ENCODE data around the gene UTF1.

The UTF1 gene

DNA sequence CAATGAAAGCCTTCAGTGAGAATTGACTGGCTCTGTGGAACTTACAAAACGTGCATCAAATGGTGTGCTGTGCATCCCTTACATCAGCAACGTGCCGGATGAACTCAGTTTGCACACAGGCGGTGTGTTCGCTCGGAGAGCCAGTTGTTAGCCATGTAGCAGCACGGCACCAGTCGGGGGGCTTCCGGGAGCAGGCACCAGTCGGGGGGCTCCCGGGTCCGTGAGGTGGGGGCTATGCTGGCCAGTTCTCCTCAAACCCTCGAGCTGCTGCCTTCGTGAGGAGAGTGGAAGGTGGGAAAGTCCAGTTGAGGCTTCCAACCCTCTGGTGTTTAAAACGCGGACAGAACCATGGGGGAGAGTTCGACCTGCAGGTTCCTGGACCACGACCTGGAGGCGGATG is 34.9 kb upstream of the UTF1 start:
- no peaks in the 10 kb centered on the region for H3K36me3 ChIP-seq (ENCODE audit: control insufficient read depth in 1 of 2, insufficient read depth in 2 of 2, low read length in 2 of 2)
- H3K23ac ChIP-seq (ENCODE audit: low read length), result no peak overlapping the region
- H3K27ac ChIP-seq (ENCODE audit: low read depth, low read length), result no peak overlapping the region
- H4K12ac ChIP-seq (ENCODE audit: low read depth, low read length), result no peak overlapping the region
- H3K9ac ChIP-seq (ENCODE audit: low read length), result no peak overlapping the region
- no peak overlapping the region for H3K4me2 ChIP-seq (ENCODE audit: low read length)
- H2BK120ac ChIP-seq (ENCODE audit: insufficient read depth, low read length, poor library complexity), result no peak overlapping the region
- no peak overlapping the region for H3K4ac ChIP-seq (ENCODE audit: low read depth, low read length)
- H3K18ac ChIP-seq (ENCODE audit: low read length), result no peak overlapping the region
- H3K14ac ChIP-seq (ENCODE audit: low read length), result no peak overlapping the region
- DNase-seq, result no peak
- peaks cover 8% of the 10 kb centered on the region for H3K9me3 ChIP-seq (ENCODE audit: insufficient read depth, low read depth, low read length)
- no peak overlapping the region for H4K8ac ChIP-seq (ENCODE audit: low read depth, low read length)
- no peaks in the 10 kb centered on the region for H3K27me3 ChIP-seq (ENCODE audit: insufficient read depth, low read length)
- no peaks in the 10 kb centered on the region for H3K79me2 ChIP-seq (ENCODE audit: control insufficient read depth, insufficient read depth, low read length, poor library complexity)
- H3K4me3 ChIP-seq (ENCODE audit: low read depth, low read length), result peak overlapping the region; percentile 9
- H3K79me1 ChIP-seq (ENCODE audit: low read length), result no peaks in the 10 kb centered on the region
- no peaks in the 10 kb centered on the region for H3K4me1 ChIP-seq (ENCODE audit: control insufficient read depth in 1 of 2, insufficient read depth in 2 of 2, low read length in 2 of 2)
- no peak overlapping the region for H2BK12ac ChIP-seq (ENCODE audit: low read length)
- H4K91ac ChIP-seq (ENCODE audit: low read depth, low read length), result no peak overlapping the region
- H2BK5ac ChIP-seq (ENCODE audit: low read depth, low read length, poor library complexity), result no peak overlapping the region
- H2AK5ac ChIP-seq (ENCODE audit: low read length), result no peak overlapping the region
- H2AFZ ChIP-seq (ENCODE audit: insufficient read depth, low read length, poor library complexity), result no peak overlapping the region
- no CpG with 5 or more reads among the region's 19 CpGs for WGBS (ENCODE audit: extremely low coverage, insufficient coverage, insufficient read length)

DNA sequence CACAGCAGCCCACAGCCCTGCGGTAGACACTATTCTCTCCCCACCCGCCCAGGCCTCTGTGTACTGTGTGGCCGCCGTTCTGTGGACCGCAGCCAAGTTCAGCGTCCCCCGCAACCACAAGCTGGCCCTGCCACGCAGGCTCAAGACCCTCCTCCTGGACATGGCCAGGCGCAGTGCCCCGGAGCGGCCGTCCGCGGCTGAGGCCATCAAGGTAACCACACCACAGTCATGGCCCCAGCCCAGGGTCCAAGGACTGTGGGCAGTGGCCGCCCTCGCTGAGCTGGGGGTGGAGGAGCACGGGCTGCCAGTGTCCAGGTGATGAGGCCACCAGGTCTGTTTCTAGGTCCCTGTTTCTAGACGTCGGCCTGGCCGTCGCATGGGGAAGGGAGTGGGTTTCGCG is 34.4 kb upstream of the UTF1 start:
- Histone ChIP-seq H2BK120ac (ENCODE audit: insufficient read depth, low read length, poor library complexity) (no peak overlapping the region), H3K14ac (ENCODE audit: low read length) (no peak overlapping the region), H3K27me3 (ENCODE audit: insufficient read depth, low read length) (no peaks in the 10 kb centered on the region), H4K12ac (ENCODE audit: low read depth, low read length) (no peak overlapping the region), H3K4me1 (ENCODE audit: control insufficient read depth in 1 of 2, insufficient read depth in 2 of 2, low read length in 2 of 2) (no peaks in the 10 kb centered on the region), H3K23ac (ENCODE audit: low read length) (no peak overlapping the region), H3K9ac (ENCODE audit: low read length) (no peak overlapping the region), H3K9me3 (ENCODE audit: insufficient read depth, low read depth, low read length) (peaks cover 8% of the 10 kb centered on the region), H2BK12ac (ENCODE audit: low read length) (no peak overlapping the region), H4K8ac (ENCODE audit: low read depth, low read length) (no peak overlapping the region), H3K79me1 (ENCODE audit: low read length) (no peaks in the 10 kb centered on the region), H2BK5ac (ENCODE audit: low read depth, low read length, poor library complexity) (no peak overlapping the region), H2AK5ac (ENCODE audit: low read length) (no peak overlapping the region), H3K36me3 (ENCODE audit: control insufficient read depth in 1 of 2, insufficient read depth in 2 of 2, low read length in 2 of 2) (no peaks in the 10 kb centered on the region), H3K18ac (ENCODE audit: low read length) (no peak overlapping the region), H4K91ac (ENCODE audit: low read depth, low read length) (no peak overlapping the region), H3K4me3 (ENCODE audit: low read depth, low read length) (no peak overlapping the region), H3K27ac (ENCODE audit: low read depth, low read length) (no peak overlapping the region), H2AFZ (ENCODE audit: insufficient read depth, low read length, poor library complexity) (no peak overlapping the region), H3K4ac (ENCODE audit: low read depth, low read length) (no peak overlapping the region), H3K79me2 (ENCODE audit: control insufficient read depth, insufficient read depth, low read length, poor library complexity) (no peaks in the 10 kb centered on the region), H3K4me2 (ENCODE audit: low read length) (no peak overlapping the region)
- no peak for DNase-seq
- no CpG with 5 or more reads among the region's 23 CpGs for WGBS (ENCODE audit: extremely low coverage, insufficient coverage, insufficient read length)

DNA sequence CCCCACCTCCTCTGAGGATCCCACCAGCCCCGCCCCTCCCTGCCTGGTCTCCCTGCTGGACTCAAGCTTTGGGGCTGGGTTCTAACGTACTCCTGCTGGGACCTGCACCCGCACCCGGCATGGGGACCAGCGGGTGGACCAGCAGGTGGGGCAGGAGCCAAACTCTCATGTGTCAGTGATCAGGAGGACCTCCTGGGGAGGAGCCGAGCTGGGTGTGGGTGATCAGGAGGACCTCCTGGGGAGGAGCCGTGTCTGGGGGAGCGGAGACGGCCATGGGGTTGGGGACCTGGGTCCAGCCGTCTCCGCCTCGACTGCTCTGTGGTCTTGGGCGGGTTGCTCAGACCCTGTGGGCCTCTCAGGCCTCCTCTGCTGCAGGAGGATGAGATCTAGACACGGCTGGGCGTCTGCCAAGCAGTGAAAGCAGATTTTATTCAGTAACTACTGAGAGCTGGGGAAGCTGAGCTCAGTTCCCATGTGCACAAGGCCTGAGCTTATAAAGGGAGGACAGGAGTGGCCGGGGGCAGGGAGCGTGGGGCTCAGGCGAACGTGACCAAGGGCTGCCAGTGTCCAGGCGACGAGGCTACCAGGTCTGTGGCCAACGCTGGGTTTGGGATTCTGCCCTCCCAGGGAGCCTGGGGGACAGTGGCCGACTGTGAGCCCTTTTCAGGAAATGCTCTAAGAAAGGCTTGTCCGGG is 33.6 kb upstream of the UTF1 start:
- H3K79me1 ChIP-seq (ENCODE audit: low read length), result no peaks in the 10 kb centered on the region
- no peaks in the 10 kb centered on the region for H3K36me3 ChIP-seq (ENCODE audit: control insufficient read depth in 1 of 2, insufficient read depth in 2 of 2, low read length in 2 of 2)
- no peak overlapping the region for H2BK12ac ChIP-seq (ENCODE audit: low read length)
- H4K8ac ChIP-seq (ENCODE audit: low read depth, low read length), result no peak overlapping the region
- no peak overlapping the region for H3K4me2 ChIP-seq (ENCODE audit: low read length)
- H4K91ac ChIP-seq (ENCODE audit: low read depth, low read length), result no peak overlapping the region
- no peak overlapping the region for H3K4me3 ChIP-seq (ENCODE audit: low read depth, low read length)
- H3K4me1 ChIP-seq (ENCODE audit: control insufficient read depth in 1 of 2, insufficient read depth in 2 of 2, low read length in 2 of 2), result no peaks in the 10 kb centered on the region
- no peak overlapping the region for H2AFZ ChIP-seq (ENCODE audit: insufficient read depth, low read length, poor library complexity)
- no peak overlapping the region for H2BK5ac ChIP-seq (ENCODE audit: low read depth, low read length, poor library complexity)
- no CpG with 5 or more reads among the region's 24 CpGs for WGBS (ENCODE audit: extremely low coverage, insufficient coverage, insufficient read length)
- H3K14ac ChIP-seq (ENCODE audit: low read length), result no peak overlapping the region
- no peaks in the 10 kb centered on the region for H3K27me3 ChIP-seq (ENCODE audit: insufficient read depth, low read length)
- H4K12ac ChIP-seq (ENCODE audit: low read depth, low read length), result no peak overlapping the region
- H3K4ac ChIP-seq (ENCODE audit: low read depth, low read length), result no peak overlapping the region
- H2AK5ac ChIP-seq (ENCODE audit: low read length), result no peak overlapping the region
- DNase-seq, result no peak
- H3K27ac ChIP-seq (ENCODE audit: low read depth, low read length), result no peak overlapping the region
- no peak overlapping the region for H2BK120ac ChIP-seq (ENCODE audit: insufficient read depth, low read length, poor library complexity)
- H3K18ac ChIP-seq (ENCODE audit: low read length), result no peak overlapping the region
- no peaks in the 10 kb centered on the region for H3K79me2 ChIP-seq (ENCODE audit: control insufficient read depth, insufficient read depth, low read length, poor library complexity)
- no peak overlapping the region for H3K23ac ChIP-seq (ENCODE audit: low read length)
- peaks cover 8% of the 10 kb centered on the region for H3K9me3 ChIP-seq (ENCODE audit: insufficient read depth, low read depth, low read length)
- no peak overlapping the region for H3K9ac ChIP-seq (ENCODE audit: low read length)

DNA sequence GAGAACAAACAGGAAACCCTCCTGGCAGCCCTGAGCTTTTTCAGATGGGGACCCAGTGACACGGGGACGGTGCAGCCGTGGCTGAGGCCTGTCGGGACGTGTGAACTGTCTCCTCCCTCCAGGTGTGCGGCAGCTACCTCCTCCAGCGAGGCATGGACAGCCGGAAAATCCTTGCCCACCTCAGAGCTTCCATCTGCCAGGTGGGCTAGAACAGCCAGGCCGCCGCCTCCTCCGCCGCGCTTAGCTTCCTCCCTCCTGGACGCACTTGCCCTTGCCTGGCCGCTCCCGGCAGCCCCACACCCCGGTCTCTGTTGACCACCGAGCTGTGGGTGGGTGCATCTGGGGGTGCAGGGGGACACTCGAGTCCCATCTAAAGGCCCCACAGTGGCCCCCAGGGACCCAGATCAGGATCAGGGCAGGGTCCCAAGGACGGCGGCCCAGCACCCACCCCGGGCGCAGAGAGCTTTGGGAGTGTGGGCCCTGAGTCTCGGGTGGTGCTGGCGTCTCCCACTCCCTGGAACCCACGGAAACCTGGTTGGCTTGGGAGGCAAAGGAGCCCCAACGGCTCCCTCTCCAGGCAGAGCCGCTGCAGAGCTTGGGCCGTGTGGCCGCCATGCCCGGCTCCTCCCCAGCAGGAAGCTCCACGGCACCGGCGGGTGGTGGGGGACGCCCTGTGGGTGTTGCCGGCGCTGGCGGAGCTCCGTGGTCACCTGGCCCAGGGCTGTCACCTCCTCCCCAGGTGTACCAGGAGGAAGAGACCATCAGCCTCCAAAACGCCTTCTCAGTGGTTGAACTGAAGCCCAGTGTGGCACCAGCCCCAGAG is 32.9 kb upstream of the UTF1 start:
- Histone ChIP-seq H3K36me3 (ENCODE audit: control insufficient read depth in 1 of 2, insufficient read depth in 2 of 2, low read length in 2 of 2) (no peaks in the 10 kb centered on the region), H3K79me2 (ENCODE audit: control insufficient read depth, insufficient read depth, low read length, poor library complexity) (no peaks in the 10 kb centered on the region), H2AK5ac (ENCODE audit: low read length) (no peak overlapping the region), H2BK5ac (ENCODE audit: low read depth, low read length, poor library complexity) (no peak overlapping the region), H4K12ac (ENCODE audit: low read depth, low read length) (no peak overlapping the region), H4K8ac (ENCODE audit: low read depth, low read length) (no peak overlapping the region), H4K91ac (ENCODE audit: low read depth, low read length) (no peak overlapping the region), H2BK120ac (ENCODE audit: insufficient read depth, low read length, poor library complexity) (no peak overlapping the region), H3K18ac (ENCODE audit: low read length) (no peak overlapping the region), H3K27me3 (ENCODE audit: insufficient read depth, low read length) (no peaks in the 10 kb centered on the region), H2BK12ac (ENCODE audit: low read length) (no peak overlapping the region), H3K9me3 (ENCODE audit: insufficient read depth, low read depth, low read length) (peaks cover 5% of the 10 kb centered on the region), H3K4me2 (ENCODE audit: low read length) (no peak overlapping the region), H3K23ac (ENCODE audit: low read length) (no peak overlapping the region), H3K4ac (ENCODE audit: low read depth, low read length) (no peak overlapping the region), H3K27ac (ENCODE audit: low read depth, low read length) (no peak overlapping the region), H3K9ac (ENCODE audit: low read length) (no peak overlapping the region), H2AFZ (ENCODE audit: insufficient read depth, low read length, poor library complexity) (no peak overlapping the region), H3K4me1 (ENCODE audit: control insufficient read depth in 1 of 2, insufficient read depth in 2 of 2, low read length in 2 of 2) (no peaks in the 10 kb centered on the region), H3K14ac (ENCODE audit: low read length) (no peak overlapping the region), H3K4me3 (ENCODE audit: low read depth, low read length) (no peak overlapping the region), H3K79me1 (ENCODE audit: low read length) (no peaks in the 10 kb centered on the region)
- DNase-seq, result no peak
- no CpG with 5 or more reads among the region's 40 CpGs for WGBS (ENCODE audit: extremely low coverage, insufficient coverage, insufficient read length)
